ENCODE data around the gene UTP14C.
"Not testable (repeated sequence)": the region's sequence is repeated elsewhere in the genome, so short reads cannot be mapped to it uniquely, and the experiment has no call there.

UTP14C gene, protein sequence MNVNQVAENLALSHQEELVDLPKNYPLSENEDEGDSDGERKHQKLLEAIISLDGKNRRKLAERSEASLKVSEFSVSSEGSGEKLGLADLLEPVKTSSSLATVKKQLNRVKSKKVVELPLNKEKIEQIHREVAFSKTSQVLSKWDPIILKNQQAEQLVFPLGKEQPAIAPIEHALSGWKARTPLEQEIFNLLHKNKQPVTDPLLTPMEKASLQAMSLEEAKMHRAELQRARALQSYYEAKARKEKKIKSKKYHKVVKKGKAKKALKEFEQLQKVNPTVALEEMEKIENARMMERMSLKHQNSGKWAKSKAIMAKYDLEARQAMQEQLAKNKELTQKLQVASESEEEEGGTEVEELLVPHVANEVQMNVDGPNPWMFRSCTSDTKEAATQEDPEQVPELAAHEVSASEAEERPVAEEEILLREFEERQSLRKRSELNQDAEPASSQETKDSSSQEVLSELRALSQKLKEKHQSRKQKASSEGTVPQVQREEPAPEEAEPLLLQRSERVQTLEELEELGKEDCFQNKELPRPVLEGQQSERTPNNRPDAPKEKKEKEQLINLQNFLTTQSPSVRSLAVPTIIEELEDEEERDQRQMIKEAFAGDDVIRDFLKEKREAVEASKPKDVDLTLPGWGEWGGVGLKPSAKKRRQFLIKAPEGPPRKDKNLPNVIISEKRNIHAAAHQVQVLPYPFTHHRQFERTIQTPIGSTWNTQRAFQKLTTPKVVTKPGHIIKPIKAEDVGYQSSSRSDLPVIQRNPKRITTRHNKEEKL

DNA sequence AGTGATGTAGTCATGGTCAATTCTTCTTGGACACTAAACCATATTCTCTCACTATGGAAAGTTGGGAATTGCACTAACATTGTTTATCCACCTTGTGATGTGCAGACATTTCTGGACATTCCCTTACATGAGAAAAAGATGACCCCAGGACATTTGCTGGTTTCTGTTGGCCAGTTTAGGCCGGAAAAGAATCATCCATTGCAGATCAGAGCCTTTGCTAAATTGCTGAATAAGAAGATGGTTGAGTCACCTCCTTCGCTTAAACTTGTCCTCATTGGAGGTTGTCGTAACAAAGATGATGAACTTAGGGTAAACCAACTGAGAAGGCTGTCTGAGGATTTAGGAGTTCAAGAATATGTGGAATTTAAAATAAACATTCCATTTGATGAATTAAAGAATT lies at the start of gene UTP14C:
UTP14C (plus strand) TSS at position 211 of the 400 bp plus-strand sequence. CDS start 4,114 bp downstream, outside the sequence.
- no peak for DNase-seq

DNA sequence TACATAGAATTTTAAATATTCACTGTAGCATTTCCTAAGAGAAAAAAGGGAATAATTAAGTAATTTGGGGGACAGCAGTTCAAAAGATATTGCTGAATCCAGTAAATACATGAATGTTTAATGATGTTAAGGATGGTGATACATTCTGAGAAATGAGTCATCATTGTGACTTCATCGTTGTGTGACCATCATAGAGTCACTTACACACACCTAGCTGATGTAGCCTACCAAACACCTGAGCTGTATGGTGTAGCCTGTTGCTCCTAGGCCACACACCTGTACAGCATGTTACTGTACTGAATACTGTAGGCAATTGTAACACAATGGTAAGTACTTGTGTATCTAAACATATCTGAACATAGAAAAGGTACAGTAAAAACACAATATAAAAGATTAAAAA lies 48.1 kb upstream of the UTP14C start:
- no peak for DNase-seq

DNA sequence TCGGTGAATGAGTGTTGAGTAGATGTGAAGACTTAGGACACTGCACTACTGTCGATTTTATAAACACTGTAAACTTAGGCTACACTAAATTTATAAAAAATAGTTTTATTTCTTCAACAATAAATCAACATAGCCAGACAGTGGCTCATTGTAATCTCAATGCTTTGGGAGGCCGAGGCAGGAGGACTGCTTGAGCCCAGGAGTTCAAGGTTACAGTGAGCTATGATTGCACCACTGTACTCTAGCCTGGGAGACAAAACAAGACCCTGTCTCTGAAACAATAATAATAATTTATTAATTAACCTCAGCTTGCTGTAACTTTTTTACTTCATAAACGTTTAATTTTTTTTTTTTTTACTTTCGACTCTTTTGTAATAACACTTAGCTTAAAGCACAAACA lies 47.6 kb upstream of the UTP14C start:
- DNase-seq = no peak

DNA sequence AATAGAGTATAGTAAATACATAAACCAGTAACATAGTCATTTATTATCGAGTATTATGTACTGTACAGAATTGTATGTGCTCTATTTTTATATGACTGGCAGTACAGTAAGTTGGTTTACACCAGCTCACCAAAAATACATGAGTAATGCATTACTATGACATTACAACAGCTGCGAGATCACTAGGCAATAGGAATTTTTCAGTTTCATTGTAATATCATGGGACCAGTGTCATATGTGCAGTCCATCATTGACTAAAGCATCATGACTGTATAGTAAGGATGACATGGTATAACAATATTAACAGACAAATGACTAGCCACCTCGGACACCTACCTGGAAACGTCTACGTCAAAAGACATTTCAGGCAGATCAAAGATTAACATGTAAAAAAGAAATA lies 46.9 kb upstream of the UTP14C start:
- DNase-seq = no peak

DNA sequence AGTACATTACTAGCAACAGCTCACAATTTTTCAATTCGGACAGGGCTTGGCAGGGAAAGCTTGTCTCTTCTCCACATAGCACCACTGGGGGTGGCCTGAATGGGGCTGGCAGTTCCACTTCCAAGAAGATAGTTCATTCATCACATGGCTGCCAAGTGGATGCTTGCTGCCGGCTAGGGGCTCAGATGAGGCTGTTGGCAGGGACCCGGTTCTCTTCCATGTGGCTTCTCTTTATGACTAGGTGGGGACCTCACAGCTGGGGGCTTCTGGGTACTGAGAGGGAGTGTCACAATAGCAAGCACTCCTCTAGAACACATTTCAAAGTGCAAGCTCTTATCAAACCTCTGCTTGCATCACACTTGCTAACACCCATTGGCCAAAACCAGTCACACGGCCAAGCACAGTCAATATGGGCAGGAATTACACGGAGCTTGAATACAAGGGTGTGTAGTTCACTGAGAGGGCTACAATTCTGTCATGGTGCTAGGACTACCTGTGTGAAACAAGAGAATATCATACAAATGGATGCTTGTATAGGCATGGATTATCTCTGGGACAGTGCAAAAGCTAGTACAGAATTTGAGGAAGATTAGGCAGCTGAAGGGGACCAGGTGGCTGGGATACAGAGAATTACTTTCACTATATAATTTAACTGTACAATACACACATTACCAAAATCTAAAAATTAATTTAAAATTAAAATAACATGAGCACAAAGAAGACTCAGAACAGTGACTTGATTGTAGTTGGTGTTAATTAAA lies 45.5 kb upstream of the UTP14C start:
- DNase-seq = no peak

DNA sequence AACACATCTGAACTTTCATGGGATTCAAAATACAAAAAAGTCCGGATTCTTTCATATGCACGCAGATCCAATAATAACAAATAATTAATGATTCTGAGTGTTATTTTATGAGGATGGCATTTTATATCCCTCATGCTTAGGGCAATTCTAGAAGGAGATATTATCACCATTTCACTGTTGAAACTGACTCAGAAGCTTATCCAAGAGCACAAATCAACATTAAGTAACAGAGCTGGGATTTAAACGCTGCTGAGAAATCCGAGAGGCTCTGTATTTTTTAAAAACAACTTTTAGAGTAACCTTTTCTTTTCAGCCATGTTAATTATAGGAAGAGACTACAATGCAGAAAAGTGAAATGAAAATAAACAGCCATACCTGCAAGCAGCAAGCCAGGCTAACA lies 43.6 kb upstream of the UTP14C start:
- DNase-seq = no peak

DNA sequence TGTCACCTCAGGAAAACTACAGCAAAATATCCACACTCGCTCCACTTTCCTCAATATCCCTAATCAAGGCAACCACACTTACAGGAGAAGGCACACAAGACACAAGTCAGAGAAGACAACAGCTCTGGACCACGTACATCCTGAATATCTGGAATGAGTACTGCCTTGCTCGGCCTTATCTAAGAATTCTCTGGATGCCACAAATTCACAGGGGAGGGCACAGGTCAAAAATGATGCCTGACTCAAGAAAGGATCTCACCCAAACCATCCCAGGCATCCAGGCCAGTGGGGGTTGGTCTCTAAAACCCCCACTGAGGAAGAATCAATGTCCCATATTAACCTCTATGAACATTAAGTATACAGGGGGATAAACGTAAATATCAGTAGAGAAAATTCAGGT lies 43.1 kb upstream of the UTP14C start:
- DNase-seq = no peak

DNA sequence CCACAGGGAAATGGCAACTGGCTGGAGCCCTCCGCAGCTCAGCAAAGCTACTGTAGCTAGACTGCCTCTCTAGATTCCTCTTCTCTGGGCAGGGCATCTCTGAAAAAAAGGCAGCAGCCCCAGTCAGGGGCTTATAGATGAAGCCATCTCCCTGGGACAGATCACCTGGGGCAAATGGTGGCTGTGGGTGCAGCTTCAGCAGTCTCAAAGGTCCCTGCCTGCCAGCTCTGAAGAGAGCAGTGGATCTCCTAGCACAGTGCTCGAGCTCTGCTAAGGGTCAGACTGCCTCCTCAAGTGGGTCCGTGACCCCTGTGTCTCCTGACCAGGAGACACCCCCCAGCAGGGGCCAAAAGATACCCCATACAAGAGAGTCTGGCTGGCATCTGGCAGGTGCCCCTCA lies 41.2 kb upstream of the UTP14C start:
- DNase-seq = not testable (repeated sequence)

DNA sequence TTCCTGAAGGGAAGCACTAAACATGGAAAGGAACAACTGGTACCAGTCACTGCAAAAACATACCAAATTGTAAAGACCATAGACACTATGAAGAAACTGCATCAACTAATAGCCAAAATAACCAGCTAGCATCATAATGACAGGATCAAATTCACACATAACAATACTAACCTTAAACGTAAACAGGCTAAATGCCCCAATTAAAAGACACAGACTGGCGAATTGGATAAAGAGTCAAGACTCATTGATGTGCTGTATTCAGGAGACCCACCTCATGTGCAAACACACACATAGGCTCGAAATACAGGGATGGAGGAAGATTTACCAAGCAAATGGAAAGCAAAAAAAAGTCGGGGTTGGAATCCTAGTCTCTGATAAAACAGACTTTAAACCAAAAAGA lies 39.6 kb upstream of the UTP14C start:
- DNase-seq = not testable (repeated sequence)

DNA sequence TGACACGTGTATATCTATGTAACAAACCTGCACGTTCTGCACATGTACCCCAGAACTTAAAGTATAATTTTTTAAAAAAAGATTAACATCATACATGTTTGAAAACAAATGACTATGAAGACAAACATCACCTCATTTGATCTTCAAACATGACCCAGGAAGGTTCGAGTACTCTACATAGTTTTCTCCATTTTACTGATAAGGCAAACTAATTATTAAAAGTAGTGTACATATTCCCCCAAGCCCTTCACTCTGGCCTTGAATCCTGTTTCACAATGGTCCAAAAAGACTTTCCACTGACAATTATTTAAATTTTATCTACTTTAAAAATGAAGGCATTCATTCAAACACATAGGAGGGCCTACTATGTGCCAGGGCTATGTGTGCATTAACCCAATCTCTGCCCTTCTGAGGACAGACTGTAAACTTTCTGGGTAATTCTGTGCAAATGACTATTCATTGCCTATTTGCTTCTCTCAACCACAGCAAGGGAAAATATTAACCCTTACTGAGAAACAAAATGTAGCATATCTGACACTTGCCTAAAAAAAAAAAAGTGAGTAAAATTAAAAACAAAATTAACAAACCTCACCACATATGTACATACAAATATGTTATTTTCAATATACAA lies 35.4 kb upstream of the UTP14C start:
- no peak for DNase-seq

DNA sequence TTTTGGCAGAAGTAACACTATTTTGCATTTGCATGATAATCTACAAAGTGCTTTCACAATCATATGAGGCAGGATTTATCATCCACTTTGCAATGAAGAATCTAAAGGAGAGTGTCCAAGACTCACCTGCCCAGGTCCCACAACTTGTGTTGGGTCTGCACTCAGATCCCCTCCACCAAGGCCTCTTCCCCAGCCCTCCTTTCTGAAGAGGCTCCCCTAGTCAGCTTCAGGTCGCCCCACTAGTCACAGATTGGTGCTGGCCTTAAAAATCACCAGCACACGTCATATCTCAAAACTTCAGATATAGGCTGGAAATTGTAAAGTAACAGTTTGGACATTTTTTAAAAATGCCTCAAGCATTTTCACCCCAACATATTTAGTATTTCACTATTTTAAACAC lies 30.8 kb upstream of the UTP14C start:
- no peak for DNase-seq

DNA sequence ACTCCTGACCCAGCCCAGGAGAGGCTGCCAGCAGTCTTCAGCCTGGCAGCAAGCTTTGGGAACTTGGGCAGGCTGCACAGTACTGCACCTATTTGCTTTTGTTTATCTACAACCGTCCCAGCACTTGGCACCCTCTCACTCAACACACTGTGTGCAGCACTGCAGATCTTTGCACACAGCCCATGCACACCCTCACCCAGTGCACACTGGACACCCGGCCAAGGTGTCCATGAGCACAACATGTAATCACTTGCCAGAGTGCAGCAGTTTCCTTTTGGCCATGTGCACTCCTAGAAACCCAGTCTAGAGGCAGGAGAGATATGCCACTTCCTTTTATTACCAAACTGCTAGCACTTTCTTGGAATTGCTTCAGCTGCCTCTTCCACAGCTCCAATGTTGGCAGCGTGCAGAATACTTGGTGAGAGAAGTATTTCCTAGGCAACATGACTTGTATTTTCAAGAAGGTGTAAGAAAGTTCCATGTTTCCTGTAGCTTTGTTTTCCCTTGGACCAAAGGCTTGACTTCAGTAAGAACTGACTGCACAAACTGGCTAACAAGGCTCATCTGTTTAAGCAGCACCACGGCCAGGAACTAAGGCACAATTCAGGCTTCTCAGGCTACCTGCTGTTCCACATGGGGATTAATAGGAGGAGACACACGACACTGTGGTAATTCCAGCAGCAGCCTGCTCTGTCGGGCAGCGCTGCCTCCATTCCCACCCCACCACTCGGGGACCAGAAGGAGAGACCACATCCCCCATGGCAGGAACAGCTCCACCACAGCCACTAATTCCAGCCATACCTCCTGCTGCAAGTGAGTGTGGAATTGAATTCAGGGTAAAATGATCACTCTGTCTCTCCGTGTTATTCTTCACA lies 28.6 kb upstream of the UTP14C start:
- DNase-seq = no peak

DNA sequence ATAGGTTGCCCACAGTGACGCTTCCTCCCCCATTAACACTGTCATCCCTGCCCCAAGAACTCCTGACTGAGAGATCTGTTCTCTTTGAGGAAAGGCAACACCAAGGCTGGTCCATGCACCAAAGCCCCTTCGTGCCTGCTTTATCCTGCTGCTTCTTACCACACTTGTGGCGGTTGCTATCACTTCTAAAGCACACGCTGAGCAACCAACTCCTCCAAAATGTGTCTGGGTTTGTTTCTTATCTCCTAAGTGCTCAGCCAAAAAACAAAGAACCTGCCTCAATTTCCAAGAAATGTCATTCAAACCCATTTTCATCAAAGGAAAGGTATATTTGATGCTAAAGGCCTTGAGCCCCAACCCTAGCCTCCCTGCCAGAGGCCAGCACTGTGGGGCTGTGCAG lies 27.9 kb upstream of the UTP14C start:
- DNase-seq = no peak

DNA sequence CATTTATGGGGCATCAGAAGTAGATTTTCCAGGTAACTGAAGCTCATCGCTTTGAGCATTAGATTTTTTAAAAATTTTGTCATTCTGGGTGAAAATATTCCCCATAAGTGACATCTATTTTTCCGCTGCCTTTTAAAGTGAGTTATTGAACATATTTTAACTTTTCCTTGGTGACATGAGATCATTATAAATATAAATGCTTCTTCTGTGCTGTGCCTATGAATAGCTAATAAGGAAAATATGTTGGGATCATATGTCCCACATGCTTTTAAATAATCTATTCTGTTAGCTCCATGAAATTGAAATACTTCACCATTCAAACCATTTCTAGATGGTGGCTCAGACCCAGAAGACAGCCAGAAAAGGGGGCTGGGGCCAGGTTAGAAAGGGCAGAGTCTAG lies 27.3 kb upstream of the UTP14C start:
- no peak for DNase-seq

DNA sequence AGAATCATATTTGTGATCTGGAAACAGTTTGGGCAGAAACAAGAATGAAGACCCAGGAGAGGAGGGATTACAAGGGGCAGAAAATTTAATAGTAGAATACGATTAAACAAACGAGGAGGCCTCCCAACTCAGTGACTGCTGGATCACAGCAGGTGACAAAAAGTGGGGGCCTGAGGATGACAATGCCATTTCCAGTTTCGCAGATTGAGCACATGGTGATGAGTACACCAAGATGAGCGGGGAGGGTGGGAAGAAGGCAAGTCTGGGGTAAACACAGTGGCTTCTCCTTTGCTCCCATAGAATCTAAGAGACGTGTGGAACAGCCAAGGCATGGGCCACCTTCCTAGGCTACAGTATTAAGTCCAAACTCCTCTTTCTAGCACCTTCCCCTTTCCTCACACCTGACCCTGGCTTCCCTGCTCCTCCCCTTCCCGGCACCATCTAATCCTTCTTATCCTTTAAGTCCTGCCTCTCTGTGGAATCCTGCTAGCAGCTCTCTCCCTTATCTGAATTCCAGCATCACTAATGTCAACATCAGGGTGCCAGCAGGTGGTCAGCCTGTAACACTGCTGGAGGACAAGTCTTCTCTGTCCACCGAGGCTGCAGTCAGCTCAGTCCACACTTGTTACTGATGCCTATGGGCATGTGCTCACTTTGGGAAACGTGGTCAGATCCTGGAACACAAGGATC lies 26.7 kb upstream of the UTP14C start:
- DNase-seq = no peak

DNA sequence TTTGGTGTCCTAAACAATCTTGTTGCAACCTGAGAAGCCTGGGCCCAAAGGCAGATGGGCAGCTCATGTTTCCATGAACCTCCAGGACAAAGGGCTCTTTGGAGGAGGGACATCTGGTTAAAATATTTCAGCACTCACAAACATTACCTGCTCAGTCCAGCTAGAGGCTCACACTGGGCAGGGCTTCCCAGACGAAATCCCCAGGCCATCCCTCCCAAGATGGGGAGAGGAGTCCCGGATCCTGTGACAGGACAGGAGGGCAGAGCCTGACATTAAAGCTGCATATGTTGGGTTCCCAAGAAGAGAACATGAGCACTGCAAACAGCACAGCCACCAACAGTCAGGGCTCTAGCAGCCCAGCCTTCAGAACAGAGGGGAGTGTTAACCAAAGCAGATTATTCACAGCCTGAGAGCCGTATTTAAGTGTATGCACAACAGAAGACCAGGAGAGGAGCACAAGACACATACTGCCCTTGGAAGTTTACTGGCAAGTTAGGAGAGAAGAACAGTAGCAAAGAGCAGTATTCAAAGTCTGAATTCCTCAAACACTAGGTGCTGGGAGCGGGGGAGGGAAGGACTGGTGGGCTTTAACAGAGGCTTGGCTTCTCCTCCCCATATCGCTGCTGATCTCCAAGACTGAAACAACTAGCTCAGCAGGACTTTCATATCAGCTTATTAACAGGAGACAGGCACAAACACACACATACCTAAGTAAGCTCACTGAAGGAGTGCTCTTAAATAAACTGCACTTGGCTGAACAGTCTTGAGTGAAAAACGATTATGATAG lies 25.6 kb upstream of the UTP14C start:
- DNase-seq = no peak

DNA sequence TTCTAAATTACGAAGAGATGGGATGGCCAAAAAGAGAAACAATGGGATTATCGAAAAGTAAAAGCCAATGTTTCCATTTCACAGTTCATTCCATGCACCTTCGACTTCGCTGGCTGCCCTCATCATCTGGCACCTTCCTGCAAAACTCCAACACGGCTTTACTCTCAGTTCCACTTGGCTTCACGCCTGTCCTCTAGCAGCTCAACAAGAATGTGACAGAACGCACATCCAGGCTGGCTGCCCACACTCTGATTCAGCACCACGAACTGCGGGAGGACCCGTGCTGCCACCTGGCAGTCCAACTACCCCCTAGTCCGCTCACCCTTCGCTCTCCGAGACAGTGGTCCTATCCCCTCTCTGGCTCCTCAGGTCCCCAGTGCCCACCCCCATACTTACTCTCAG lies 25.0 kb upstream of the UTP14C start:
- DNase-seq = no peak

DNA sequence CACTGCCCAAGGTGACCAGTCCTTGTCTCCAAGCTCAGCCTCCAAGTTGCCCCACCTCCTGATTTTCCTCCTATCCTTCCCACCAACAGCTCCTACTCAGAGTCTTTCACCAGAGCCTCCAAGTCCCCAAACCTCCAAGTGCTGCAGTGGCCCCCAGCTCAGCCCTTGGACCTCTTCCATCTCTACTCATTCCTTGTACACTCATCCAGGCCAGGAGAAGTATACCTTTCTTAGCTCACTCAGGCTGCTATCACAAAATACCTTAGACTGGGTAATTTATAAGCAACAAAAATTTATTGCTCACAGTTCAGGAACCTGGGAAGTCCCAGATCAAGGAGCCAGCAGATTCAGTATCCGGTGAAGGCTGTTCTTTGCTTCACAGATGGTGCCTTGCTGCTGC lies 24.6 kb upstream of the UTP14C start:
- no peak for DNase-seq

DNA sequence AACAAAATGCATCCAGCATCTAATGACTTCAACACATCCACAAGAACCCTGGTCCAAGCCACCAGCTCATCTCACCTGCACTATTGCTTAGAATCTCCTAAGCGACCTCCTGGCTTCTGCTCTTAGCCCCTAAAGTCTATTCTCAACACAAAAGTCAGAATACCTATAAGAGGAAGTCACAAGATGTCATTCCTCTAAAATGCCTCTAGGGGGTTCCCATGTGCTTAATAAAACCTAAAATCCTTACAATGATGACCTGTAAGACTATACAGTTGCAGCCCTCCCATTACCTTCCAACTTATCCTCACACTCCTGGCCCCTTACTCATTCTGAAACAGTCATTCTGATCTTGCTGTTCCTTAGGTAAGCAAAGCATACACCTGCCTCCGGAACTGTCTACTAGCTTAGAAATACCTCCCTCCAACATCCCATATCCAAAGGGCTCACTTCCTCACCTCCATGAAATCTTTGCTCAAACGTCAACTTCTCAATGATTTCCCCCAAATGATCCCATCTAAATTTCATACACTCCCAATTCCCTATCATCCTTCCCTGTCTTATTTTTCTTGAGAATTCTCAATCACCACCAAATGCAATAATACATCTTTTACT lies 23.3 kb upstream of the UTP14C start:
- no peak for DNase-seq

DNA sequence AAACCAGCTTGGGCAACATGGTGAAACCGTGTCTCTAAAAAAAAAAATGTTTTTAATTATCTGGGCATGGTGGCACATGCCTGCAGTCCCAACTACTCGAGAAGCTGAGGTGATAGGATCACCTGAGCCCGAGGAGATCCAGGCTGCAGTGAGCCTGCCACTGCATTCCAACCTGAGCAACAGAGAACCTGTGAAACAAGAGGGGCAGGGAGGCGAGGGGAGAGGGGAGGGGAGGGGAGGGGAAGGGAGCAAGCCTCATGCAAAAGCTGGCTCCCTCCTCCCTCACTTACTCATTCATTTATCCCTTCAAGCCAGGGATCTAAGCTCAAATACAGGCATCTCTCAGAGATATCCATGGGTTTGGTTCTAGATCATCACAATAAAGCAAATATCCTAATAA lies 22.1 kb upstream of the UTP14C start:
- DNase-seq = no peak
